SK-N-MC (cell line): ENCODE results near the gene ADCY5.

Experiments used
- EZH2 ChIP-seq: fragments of 200-600 bp; sonication (generic); IDR thresholded peaks from one replicate; pipeline ENCODE4 v1.6.1; 2017; ENCODE audit warnings: antibody characterized with exemption
- POLR2AphosphoS5 ChIP-seq: IDR thresholded peaks from 2 replicates; pipeline ENCODE4 v1.6.1; 2012; ENCODE audit warnings: mild to moderate bottlenecking, low read depth, low read length, borderline replicate concordance

- no peak for TF ChIP-seq EZH2
- no peak for TF ChIP-seq POLR2AphosphoS5
Observed at GRCh38 chr3:123337226-123337625, 111.7 kb downstream of the ADCY5 start.
